Right renal pelvis (tissue), 4 donors: Measurements from ENCODE around the gene NFIA. TPM values are rescaled to one million over a fixed set of nuclear protein-coding genes. Genes with fewer than 3 reads are reported as not detected.
A peak's percentile ranks its signal among the peaks of the same experiment; 100 is the strongest.

Experiments
- DNase-seq, 4 donors: peaks; one replicate each; pipeline ENCODE4 v3.0.0-alpha.2; 2013; ENCODE audit warnings: low read depth in 4 of 4, low spot score in 3 of 4, missing footprints in 1 of 4
- polyA plus RNA-seq, 4 donors: library from polyadenylated mRNA; unstranded; fragments of 120-200 nt; gene quantifications; one replicate each; pipeline ENCODE4 v1.2.1, GENCODE V29; 2013; ENCODE audit not compliant: insufficient read length in 4 of 4

NFIA gene
- polyA plus RNA-seq, 4 donors, result 13.9 to 19.2 (median 17.2) TPM

DNA sequence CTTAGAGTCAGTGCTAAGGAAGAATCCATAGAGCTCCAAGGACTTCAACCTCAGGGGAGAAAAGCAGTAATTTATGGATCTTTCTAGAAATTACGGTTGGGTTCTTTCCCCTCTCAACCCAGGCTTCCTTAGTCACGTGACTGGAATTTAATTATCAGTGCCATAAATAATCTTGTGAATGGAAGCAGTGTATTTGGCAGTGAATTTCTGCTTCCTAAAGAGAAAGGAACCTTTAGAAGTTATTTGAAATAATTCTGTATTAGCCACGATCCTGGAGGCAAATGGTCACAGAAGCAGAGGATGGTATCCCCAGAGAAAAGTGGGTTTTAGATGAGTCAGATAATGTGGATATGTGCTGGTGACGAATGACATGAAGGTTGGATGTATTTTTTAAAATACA lies 89.6 kb downstream of the NFIA start:
- no peak for DNase-seq

DNA sequence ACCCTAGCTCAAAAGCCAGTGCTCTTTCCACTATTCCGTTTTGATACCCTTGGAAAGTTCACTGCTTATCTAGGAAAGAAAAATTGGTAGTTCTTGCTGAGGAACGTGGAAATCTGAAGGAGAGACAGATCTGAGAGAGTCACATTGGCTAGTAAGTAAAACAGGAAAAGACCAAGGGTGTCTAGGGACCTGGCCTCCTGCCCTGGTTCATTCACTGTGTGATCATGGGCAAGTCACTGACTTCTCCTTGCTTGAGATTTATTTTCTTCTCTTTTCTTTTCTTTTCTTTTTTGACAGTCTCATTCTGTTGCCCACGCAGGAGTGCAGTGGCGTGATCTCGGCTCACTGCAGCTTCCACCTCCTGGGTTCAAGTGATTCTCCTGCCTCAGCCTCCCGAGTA lies 90.8 kb downstream of the NFIA start:
- no peak for DNase-seq

GRCh38 chr1:61174060-61174795 lies 91.9 kb downstream of the NFIA start:
- DNase-seq, result no peak

DNA sequence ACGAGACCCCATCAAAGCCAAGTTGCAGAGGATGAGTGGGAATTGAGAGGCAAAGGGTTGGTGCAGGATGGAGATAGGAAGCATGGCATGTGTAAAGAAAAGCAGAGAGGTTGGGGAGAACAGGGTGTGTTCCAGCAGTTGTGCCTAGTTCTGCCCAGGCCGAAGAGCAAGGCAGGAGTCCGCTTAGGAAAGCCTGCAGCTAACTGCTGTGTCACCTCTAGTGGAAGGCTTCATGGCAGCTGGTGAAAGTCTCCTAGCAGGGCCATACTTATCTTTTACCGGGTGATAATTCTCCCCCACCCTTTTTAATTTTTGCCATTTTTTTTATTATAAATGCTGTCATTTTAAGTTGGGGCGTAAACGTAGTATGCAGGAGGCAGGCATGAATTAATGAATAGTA lies 93.6 kb downstream of the NFIA start:
- no peak for DNase-seq

DNA sequence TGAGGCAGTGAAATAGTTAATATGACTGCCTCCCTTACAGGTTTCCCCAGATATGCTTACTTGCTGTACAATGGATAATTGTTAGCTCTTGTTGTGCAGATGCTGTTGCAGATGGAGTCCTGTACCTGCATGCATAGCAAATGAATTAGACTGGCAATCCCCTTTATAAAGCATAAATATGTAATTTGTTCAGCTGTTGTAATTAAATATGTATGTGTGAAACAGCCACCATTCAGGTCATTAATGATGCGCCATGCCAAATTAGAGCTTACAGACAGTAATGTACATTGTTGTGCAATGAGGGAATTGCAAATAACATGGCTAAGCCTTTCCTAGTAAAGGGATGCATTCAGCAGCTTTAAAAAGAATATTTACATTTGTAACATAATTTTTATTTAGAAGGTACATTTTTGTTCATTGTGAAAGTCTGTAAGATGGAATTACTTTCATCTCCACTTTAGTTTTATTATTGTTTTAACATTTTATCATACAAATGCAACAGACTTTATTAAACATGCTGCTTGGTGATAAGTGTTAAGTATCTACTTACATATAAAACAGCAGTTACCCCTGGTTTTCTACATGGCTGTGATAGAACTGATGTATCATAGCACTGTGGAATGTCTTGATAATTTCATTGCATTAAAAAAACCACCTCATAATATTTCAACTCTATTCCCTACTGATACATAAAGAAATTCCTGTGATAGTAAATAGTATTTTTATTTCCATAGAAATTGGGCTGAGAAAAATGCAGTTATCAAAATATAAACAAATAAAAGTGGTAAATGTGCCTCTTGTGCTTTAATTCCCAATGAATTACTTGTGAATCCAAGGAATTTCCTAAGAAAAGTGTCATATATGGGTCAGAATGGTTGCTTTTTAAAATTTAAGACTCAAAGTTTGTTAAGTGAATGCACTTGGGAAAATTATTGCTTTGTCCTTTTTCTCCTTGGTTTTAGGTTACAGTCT lies 99.0 kb downstream of the NFIA start:
- no peak for DNase-seq

DNA sequence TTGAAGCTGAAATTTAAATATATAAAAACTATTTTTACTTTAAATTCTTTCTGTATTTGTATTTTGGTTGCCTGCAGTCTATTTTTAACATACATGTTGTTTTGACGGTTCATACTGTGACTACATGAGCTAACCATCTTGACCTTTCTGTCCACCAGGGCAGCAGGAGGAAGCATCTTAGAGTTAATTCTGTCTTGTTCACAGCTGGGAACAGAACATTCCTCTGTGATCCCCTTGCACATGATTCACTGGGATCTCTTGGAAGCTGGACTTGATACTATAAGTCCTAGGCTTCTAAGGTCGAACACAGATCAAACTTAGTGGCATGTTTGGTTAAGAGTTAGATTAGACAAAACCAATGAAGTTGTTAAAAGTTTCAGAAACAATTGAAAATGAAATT lies 99.7 kb downstream of the NFIA start:
- DNase-seq, result no peak

GRCh38 chr1:61182480-61182879 lies 100.1 kb downstream of the NFIA start:
- DNase-seq, result no peak

GRCh38 chr1:61183471-61184039 lies 101.2 kb downstream of the NFIA start:
- DNase-seq, result peak in 2 of 4 donors; percentile 45

DNA sequence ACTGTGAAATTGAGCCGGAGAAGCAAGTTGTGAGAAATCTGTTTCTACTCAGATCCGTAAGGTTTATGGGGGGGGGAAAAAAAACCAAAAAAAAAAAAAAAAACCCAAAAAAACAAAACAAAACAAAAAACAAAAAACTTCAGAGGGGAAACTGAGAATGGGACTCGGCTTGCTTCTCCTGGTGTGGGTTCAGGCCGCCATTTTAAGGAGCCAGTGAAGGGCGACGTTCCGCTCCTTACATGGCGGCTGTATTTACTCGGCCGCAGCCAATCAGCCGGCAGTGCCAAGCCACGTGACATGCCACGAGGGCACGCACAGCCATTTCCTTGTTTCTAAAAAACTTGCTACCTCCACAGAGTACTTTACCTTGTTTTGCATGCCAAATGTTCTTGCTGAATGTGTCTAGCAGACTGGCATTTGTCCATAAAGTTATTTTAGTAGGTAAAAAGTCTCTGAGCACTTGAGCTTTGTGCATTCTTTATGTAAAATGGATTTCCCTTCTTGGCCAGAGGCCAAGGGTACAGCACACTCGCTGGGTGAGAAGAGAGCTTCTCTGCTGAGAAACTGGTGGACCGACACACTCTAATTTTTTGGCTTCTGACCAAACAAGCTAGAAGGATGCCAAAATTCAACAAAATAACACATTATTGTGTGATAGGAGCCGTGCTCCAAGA lies 101.8 kb downstream of the NFIA start:
- peak; percentile 72 to 79 (median 75) for DNase-seq

DNA sequence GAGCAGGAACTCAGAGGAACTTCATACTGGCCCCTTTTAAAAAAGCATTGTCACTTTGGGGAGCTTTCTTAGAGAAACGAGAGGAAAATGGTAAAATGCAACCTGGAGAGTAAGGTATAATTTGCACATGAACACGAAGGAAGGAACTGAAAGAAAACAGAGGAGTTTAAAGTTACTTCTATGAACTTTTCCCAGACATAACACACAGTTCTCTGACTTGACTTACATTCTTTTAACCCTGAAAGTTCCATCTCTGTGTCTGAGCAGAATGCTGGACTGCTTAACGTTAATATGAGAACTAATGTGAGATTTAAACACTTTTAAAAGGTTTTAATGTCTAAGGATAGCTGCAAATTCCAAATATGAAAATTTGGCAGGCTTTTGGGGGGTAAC lies 102.3 kb downstream of the NFIA start:
- no peak for DNase-seq

DNA sequence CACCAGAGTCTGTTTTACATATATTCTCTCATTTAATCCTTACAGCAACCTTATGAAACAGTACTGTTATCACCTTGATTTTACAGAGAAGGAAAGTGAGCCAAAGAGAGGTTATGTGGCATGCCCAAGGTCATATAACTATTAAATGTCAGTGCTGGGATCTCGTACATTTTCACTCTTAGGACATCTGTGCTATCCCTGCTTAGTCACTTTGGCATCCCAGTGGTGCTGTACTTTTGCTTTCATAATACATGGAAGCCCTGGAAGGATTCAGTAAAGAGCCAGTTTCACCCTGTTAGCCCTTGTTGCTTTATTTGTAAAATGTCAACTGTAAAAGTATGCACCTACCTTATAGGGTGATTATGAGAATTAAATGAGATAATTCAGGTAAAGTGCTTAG lies 104.4 kb downstream of the NFIA start:
- DNase-seq, result no peak

DNA sequence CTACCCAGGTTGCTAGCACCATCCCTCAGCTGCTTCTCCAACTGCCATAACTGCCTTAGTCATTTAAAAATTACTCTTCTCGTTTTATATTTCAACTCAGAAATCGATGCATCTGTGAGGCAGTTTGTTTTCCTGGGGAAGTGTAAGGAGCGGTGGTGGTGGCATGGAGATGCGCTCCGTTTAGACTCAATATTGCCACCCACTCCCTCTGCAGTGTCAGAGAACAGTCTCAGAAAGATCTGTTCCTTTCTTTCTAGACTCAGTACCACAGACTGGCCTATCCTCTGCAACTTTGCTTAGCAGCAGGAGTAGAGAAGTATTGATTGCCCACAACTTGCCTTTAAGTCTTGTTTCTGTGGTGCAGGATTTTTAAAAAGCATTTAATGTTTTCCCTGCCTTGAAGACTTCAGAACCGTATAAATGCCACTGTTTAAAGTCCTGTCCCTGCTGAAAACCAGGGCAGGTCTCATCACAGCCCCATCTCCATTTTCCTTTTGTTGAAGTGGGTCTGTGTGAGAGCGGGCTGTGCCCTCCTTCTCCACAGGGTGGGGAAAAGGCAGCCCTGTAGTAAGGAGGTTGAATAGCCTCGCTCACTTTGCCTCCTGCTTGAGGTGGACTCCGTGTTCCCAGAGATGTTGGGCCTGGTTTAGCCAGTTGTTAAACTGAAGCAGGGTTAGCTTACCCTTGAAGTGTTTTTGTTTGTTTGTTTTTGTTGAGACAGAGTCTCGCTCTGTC lies 105.2 kb downstream of the NFIA start:
- DNase-seq, result no peak

DNA sequence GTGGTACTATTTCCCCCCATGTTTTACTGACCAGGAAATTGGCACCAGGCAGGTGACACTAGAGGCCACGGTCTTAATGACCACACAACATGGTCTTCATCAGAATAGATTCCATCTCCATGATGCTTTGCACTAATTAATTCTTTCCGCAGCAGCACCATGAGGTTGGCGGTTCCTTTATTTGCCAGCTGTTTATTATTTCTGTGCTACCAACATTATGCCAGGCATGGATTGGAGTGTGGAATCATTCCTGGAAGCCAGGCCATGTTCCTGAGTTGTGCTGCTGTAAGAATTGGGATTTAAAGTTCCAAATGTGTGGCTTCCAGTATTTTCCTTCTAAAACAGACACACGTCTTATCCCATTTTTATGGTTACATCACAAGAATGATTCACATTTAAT lies 107.8 kb downstream of the NFIA start:
- DNase-seq, result no peak

DNA sequence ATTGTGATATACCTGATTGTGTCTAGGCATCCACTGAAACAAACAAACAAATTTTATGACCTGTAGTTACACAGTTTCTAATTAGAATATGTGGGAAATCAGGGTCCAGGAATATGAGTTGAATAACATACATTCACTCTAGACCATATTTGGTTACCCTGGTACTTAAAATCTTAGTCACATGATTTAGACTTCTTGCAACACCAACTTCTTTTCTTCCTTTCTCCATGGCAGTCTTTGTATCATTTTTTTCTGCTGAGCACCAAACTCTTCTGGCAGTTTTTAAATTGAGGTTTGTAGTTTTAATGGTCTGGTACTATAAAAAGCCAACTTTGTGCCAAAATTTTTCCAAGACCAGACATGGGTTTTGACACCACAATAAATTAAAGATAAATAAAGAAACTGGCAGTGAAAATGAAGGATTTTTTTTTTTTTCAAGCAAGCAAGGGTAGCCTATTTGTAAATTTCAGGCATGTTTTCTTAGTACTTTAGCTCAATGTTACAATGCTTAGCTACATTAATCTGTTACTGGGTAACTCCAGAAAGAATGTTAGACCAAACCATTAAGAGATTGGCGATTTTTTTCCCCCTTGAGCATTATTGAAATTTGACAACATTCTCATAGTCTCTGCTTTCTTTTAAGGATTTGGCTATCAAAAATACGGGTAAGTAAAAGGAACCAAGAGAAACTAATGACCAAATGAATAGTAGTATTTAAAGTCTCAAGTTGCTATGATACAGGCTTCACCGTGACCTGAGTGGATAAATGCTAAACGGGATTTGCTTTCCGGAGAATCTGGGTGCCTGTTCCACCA lies 108.5 kb downstream of the NFIA start:
- DNase-seq, result no peak

DNA sequence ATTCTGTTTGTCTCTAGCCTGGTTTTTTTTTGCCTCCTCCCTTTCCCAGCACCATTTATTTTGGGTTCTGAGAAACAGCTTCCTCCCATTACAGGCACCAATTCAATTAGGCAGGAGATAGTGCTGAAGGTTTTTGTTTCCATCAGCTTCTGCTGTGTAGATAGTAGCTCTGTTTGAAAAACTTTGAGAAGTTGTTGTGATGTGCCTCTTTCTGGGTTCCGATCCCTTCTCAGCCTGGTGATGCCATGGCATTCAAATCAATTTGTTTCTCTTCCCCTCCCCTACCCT lies 109.0 kb downstream of the NFIA start:
- DNase-seq, result no peak

DNA sequence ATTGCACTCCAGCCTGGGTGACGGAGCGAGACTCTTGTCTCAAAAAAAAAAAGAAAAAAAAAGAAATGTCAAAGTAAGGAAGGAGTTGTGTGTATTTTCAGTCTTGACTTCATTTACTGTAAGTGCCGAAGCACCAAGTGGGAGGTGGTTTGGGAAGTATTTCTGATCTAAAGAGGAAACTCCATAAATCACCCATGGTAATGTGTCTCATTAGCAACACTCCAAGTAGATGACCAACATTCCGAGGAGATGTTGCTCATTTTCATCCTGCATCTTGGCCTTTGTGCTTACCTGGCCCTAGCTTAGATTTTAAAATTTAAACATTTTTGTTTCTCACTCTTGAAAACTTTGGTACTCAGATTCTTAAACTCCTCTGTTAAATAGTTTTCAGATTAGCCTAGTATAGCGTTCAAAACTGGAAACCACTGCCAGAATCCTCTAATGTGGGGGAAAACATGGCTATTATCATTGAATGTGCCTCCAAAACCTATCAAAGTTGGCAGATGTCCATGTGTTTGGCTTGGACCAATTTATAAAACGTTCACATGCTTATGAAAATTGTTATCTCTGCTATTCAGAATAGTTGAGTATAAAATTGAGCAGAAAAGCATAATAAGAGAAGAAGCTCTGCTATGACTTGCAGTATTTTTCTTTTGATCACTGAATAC lies 110.4 kb downstream of the NFIA start:
- DNase-seq, result no peak

DNA sequence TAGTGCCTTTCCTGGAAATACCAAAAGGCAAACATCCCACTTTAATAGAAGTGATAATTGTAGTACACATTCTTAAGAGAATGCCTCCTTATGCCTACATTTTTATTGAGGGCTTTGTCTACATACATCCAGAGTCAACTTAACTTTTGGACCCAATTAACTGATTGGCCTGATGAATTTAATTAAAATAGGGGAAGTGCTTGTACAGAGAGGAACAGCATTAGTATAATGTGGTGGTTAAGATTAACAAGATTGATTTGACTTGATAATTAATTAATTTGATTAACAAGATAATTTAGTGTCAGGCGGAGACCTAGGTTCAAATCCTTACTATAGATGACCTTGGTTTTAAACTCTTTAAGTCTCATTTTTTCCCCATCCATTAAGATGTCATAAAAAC lies 111.4 kb downstream of the NFIA start:
- DNase-seq, result no peak

- DNase-seq, result no peak
Observed at GRCh38 chr1:61198554-61198953, 116.2 kb downstream of the NFIA start.

DNA sequence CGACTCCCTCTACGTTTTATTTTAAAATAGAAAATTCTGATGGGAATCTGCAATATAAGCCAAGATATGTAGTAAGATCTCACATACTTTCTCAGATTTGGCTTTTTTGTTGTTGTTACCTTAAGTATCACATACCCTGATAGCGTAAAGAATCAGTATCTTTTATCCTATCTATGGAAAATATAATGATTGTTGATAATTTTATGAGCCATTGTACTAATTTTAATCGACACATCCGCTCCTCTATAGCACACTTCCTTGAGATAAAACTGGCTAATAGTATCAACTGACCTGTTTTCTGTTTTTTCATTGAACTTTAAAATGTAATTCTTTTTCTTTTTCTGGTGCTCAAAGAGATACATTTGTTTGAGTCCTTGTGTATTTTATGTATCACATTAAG lies 118.7 kb downstream of the NFIA start:
- no peak for DNase-seq
